ENCODE data around the gene ATM. TPM values are rescaled to one million over a fixed set of nuclear protein-coding genes. Genes with fewer than 3 reads are reported as not detected.
"Not testable (repeated sequence)": the region's sequence is repeated elsewhere in the genome, so short reads cannot be mapped to it uniquely, and the experiment has no call there.

Gene ATM
- total RNA-seq, 1 donor from 2014 or later, result 91.3 TPM

DNA sequence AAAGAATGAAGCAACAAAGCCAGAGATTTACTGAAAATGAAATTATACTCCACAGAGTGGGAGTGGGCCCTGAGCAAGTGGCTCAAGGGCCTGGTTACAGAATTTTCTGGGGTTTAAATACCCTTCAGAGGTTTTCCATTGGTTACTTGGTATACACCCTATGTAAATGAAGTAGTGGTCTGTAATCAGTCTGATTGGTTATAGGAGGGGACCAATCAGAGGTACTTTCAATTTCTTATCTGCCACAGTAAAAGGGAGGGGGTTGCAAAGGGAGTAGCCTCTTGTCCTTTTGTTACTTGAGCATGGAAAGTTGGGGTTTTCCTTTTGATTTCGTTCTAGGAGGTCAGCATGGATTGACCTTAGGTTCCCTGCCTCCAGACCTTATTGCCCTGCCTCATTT is 63.5 kb downstream of the ATM start:
- TF ChIP-seq, protein P1, sequence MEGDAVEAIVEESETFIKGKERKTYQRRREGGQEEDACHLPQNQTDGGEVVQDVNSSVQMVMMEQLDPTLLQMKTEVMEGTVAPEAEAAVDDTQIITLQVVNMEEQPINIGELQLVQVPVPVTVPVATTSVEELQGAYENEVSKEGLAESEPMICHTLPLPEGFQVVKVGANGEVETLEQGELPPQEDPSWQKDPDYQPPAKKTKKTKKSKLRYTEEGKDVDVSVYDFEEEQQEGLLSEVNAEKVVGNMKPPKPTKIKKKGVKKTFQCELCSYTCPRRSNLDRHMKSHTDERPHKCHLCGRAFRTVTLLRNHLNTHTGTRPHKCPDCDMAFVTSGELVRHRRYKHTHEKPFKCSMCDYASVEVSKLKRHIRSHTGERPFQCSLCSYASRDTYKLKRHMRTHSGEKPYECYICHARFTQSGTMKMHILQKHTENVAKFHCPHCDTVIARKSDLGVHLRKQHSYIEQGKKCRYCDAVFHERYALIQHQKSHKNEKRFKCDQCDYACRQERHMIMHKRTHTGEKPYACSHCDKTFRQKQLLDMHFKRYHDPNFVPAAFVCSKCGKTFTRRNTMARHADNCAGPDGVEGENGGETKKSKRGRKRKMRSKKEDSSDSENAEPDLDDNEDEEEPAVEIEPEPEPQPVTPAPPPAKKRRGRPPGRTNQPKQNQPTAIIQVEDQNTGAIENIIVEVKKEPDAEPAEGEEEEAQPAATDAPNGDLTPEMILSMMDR (IDR thresholded peaks at IDR 0.05), result no peak
- intact Hi-C loops (cut with DNase I), result no loop called here
- Histone ChIP-seq H3K4me1 (no peaks in the 10 kb centered on the region), H3K27me3 (ENCODE audit: low read depth) (no peaks in the 10 kb centered on the region), H3K9me3 (no peaks in the 10 kb centered on the region), H3K36me3 (peaks cover 96% of the 10 kb centered on the region), H3K27ac (no peak overlapping the region), H3K4me3 (no peak overlapping the region)
- DNase-seq, result no peak
- ATAC-seq, result no peak

DNA sequence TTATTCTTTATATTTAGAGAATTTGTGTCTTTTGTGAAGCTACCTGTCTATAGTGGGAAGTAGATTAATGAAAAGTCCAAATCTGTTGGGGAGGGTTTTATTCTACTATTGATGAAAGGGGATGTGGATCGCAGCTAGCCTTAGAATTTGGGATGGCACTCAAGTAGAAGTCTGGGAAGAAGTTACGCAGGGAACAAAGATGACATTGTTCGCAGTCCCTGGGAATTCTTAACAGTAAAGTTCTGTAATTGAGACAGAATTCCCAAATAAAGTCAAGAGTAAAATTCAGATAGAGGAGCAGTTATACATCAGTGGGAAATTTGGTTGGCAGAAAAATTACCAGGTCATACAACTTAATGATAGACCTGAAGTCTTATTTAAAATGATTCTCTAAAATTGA is 64.1 kb downstream of the ATM start:
- intact Hi-C loops (cut with DNase I), result no loop called here
- TF ChIP-seq, protein P1 (IDR thresholded peaks at IDR 0.05), result no peak

DNA sequence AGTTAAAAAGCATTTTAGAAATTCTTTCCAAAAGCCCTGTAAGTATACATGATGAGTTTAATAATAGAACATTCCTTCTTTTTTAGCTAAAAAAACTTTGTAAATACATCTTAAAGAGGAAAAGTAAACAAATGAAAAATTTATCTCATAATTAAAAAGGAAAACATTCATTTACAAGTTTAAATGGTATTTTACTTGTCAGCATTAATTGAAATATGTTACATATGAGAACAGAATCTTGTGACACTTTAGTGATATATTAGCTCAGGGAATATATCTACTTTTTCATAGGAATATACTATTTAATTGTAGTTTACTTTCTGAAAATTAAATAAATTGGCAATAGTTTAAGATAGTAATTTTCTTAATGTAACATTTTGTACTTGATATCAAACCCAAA is 66.2 kb downstream of the ATM start:
- DNase-seq; ATAC-seq; intact Hi-C loops (cut with DNase I); H3K9me3 ChIP-seq; H3K27me3 ChIP-seq (ENCODE audit: low read depth); H3K4me1 ChIP-seq; H3K27ac ChIP-seq; H3K4me3 ChIP-seq: not testable (repeated sequence)
- H3K36me3 ChIP-seq, result peaks cover 97% of the 10 kb centered on the region

More for the DNA sequence above, 64.1 kb downstream of the ATM start:
- Histone ChIP-seq H3K4me3 (no peak overlapping the region), H3K9me3 (no peaks in the 10 kb centered on the region), H3K27ac (no peak overlapping the region), H3K27me3 (ENCODE audit: low read depth) (no peaks in the 10 kb centered on the region), H3K36me3 (peaks cover 96% of the 10 kb centered on the region), H3K4me1 (no peaks in the 10 kb centered on the region)
- no peak for DNase-seq
- no peak for ATAC-seq

DNA sequence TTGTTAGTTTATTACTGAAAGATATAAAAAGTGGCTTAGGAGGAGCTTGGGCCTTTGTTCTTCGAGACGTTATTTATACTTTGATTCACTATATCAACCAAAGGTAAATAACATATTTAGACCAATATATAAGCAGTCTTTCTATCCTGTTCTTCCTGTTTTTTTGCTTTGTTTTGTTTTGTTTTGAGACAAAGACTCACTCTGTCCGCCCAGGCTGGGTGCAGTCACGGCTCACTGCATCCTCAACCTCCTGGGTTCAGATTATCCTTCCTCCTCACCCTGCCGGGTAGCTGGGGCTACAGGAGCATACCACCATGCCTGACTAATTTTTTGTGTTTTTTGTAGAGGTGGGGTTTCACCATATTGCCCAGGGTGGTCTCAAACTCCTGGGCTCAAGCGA is 66.8 kb downstream of the ATM start:
- Histone ChIP-seq H3K27ac (no peak overlapping the region), H3K4me3 (no peak overlapping the region), H3K4me1 (no peaks in the 10 kb centered on the region), H3K36me3 (peaks cover 95% of the 10 kb centered on the region), H3K27me3 (ENCODE audit: low read depth) (no peaks in the 10 kb centered on the region), H3K9me3 (no peaks in the 10 kb centered on the region)
- DNase-seq (no peak), ATAC-seq (no peak)
- intact Hi-C loops (cut with DNase I), result no loop called here
- TF ChIP-seq, protein P1 (IDR thresholded peaks at IDR 0.05), result no peak

DNA sequence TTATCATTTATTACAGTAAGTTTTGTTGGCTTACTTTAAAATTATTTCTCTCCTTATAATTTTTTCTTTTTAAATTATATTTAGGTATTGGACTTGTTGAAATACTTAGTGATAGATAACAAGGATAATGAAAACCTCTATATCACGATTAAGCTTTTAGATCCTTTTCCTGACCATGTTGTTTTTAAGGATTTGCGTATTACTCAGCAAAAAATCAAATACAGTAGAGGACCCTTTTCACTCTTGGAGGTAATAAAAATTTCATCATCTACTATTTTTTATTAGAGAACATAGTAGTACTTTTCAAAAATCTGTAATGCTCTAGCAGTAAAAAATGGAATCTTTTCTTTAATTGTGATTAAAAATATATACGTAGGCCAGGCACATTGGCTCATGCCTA is 70.4 kb downstream of the ATM start:
- Histone ChIP-seq H3K27me3 (ENCODE audit: low read depth) (no peaks in the 10 kb centered on the region), H3K9me3 (no peaks in the 10 kb centered on the region), H3K4me1 (no peaks in the 10 kb centered on the region), H3K36me3 (peaks cover 95% of the 10 kb centered on the region), H3K4me3 (no peak overlapping the region), H3K27ac (no peak overlapping the region)
- TF ChIP-seq, protein P1 (IDR thresholded peaks at IDR 0.05), result no peak
- DNase-seq (no peak), ATAC-seq (no peak)
- intact Hi-C loops (cut with DNase I), result no loop called here

DNA sequence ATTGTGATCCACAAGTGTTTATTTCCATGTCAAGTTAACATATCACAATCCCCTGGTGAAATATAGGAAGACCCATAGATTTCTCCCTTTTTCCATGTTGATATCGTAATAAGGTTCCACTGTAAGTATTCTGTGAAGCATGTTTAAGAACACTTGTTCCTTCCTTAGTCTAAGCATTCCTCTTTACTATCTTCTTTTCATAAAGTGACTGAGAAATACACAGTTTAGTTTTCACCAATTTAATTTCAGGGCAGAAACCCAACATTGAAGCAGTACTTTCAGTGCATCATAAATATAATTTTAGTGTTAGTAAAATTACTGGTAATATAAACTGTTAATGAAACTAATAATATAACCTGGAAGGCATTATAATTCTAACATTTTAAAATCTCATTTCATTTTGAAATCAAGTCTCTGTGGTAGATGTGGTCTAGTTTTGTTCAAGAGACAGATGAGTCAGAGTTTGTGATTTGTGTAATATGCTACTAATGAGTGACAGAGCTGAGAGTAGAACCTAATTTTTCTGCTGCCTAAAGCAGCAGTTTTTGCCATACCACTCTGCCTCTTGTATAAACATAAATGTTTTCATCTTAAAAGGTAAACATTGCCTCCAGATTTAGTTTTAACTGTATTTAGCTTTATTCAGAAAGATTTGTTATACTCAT is 79.4 kb downstream of the ATM start:
- no peaks in the 10 kb centered on the region for H3K27me3 ChIP-seq (ENCODE audit: low read depth)
- intact Hi-C loops (cut with DNase I), result no loop called here
- no peak for ATAC-seq
- H3K9me3 ChIP-seq, result no peaks in the 10 kb centered on the region
- DNase-seq, result no peak
- TF ChIP-seq, protein P1 (IDR thresholded peaks at IDR 0.05), result no peak
- H3K36me3 ChIP-seq, result peaks cover 99% of the 10 kb centered on the region
- no peak overlapping the region for H3K27ac ChIP-seq
- H3K4me1 ChIP-seq, result no peaks in the 10 kb centered on the region
- H3K4me3 ChIP-seq, result no peak overlapping the region
